ENCODE results near the gene TGOLN2.

TGOLN2 gene

DNA sequence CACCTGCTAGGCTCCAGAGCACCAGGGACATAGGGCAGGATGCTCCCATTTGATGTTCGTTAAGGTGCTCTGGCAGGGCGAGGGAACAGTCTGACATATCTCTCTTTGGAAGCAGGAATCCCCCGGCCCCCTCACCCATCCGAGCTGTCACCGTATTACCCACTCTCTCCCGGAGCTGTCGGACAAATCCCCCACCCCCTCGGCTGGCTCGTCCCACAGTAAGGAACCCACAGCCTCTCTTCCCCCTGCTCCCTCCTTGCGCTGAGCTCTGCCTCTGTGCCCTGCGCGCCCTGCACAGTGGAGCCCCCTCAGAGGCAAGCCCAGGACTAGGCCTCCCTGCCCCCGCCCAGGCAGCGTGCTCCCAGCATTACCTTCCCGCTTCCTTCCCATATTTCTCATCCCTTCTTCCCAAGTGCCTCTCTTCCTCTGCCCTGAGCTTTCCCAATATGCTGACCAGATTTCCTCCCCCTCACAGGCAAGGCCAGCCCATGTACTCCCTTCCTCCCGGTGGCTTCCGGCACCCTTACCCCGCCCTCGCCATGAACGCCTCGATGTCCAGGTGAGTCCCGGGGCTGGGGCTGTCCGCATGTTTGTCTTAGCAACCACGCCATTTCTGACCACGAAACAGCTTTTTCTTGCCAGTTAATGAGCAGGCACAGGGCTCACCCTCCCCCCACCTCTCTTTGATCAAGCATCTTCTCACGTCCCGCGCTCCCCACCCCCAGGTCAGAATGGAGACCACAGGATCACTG, 23.8 kb downstream of the TGOLN2 start:
- DNase-seq = no peak

GRCh38 chr2:85302121-85302520, 25.7 kb downstream of the TGOLN2 start:
- DNase-seq = no peak

GRCh38 chr2:85291425-85292023, 36.3 kb downstream of the TGOLN2 start:
- DNase-seq = no peak

DNA sequence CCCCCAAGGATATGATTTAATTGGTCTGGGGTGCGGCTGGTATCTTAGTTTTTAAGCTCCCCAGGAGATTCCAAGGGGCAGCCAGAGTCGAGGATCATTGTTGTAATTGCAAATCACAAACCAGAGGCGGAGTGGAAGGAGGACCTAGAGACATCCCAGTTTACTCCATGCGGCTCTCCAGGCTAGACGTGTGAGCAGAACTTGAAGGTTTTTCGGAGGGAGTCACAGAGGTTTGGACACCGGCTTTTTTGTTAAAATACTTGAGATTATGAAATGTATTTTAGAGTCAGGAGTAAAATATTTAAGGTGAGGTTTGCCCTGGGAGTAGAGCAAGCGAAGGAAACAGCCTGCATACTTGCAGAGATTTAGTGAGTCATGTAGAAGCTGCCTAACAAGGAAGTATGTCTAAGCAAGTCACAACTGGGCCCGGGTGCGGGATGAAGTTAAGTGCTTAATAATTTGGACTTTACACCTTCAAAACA, 39.5 kb downstream of the TGOLN2 start:
- no peak for DNase-seq

DNA sequence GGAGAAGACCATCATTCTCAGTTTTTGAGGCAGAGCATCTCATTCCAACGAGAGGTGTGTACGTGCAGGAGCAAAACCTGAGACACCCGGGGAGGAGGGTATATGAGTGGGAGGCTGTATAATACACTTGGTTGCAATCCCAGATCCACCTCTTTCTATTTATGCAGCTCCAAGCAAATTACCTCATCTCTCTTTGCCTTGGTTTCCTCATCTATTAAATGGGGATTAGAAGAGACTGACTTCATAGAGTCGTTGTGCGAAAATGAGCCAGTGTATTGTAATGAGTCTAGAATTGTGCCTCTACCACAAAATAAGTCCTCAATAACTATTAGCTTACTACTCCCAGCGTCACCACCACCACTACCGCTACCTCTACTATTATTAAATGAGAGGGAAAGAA, 40.1 kb downstream of the TGOLN2 start:
- no peak for DNase-seq

DNA sequence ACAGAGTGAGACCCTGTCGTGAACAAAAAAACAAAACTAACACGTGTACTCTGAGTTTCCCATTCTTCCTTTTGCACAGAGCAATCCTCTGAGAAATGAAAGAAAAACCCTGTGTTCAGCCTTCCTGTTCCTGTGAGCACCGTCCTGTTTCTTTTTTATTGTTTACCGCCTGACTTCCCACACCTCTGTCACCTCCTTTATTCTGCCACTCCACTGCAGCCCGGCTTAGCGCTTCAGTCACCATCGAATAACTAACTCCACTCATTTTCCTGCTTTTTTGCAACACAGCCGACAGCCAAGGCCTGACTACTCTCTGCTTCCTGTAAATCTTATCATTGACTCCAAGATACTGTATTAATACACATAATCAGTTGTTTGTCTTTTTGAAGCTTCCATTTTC, 40.9 kb downstream of the TGOLN2 start:
- DNase-seq = no peak

DNA sequence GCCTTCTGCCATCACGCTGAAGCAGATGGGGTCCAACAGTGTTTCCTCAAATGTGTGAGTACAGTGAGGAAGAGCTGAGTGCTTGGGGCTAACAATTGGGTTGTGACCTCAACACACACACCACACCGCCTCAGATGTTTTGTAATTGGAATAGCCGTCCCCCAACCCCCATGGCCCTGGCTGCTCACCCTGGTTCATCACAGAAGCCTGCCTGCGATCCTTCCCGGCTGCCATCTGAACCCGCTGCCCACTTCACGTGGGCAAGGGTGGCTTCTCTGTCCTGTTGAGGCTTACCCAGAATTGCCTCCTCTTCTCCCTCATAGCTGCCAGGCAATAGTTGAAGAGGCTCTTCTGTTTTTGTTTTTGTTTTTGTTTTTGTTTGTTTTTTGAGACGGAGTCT, 44.1 kb downstream of the TGOLN2 start:
- no peak for DNase-seq

DNA sequence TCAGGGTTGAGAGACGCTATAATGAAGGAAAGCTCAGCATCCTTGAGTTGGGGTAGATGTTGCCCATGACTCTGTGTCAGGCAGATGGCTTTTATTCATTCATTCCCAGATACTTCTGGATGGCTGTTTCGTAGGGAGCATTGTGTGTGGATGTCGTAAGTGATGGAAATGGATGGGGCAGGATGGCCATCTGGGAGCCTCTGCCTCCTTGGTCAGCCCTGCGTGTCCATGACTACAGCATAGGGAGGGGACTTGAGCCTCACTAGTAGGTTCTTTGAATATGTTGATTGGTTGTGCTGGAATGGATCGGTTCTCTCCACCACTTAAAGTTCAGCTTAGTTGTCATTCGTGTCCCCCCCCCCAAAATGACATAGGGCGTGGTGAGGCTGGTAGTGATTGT, 44.9 kb downstream of the TGOLN2 start:
- DNase-seq = no peak

GRCh38 chr2:85281553-85281952, 46.2 kb downstream of the TGOLN2 start:
- DNase-seq = no peak

DNA sequence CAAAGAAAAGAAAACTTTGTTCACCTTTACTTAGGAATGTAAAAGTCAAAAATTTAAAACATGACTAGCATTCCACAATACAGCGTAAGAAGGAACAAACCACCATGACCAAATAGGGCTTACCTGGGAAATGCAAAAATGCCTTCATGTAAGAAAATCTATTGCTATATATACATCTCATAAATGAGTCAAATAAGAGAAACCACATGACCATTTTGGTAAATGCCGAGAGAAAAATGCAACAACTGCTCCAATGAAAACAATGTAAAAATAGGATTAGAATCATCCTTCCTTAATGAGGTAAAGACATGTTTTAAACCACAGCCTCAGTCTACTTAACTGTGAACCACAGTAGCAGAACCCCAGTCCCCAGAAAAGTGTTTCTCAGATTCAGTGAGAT, 49.4 kb downstream of the TGOLN2 start:
- no peak for DNase-seq

- no peak for DNase-seq
These were observed 50.2 kb downstream of the TGOLN2 start for GRCh38 chr2:85277416-85278158.

DNA sequence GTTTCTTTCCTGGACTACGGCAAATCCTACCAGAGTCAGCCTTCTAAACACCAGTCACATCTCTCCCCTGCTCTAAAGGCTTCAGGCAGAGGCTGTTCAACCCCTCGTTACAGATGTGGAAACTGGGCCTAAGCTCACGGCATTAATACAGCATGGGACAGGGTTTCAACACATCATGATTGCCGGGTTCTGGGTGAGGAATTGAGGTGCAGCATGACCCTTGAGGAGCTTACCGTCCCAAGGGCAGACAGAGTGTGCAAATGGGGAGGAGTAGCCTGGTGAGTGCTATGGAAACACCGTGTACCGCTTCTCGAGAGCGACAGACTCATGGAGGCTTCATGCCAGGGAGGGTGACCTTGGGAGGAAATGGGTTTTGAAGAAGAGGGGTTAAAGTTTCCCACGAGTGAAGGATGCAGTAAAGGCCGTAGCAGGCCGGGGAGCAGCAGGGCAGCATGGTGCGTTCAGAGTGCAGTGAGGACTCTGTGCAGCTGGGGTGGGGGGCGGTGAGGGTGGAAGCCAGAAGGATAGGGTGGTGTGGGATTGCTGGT, 51.1 kb downstream of the TGOLN2 start:
- no peak for DNase-seq

- no peak for DNase-seq
These were observed 51.7 kb downstream of the TGOLN2 start for GRCh38 chr2:85275984-85276540.

- DNase-seq = no peak
These were observed 53.8 kb downstream of the TGOLN2 start for GRCh38 chr2:85273738-85274731.

- DNase-seq = no peak
These were observed 55.4 kb downstream of the TGOLN2 start for GRCh38 chr2:85272357-85272756.

DNA sequence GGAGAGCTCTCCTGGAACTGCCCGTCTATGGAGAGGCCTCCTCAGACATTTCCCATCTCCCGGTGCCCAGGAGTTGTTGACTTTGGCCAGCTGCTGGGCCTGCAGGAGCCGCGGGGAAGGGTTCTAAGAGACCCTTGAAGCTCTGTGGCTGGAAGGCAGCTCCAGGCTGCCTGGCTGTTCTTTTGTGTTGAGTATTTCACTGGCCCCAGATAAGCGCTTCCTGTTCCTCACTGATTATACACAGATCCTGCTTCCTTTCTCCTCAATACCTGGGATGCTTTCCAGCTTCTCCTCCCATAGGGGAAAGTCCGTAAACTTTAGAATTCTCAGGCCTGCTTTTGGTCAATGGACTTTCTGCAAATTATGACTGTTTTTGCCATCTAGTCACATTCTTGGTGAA, 57.8 kb downstream of the TGOLN2 start:
- DNase-seq = peak; percentile 80

Measured in NCI-H1092 treated with DMSO at 0.1 percent for 48 hours (cell line).